Stimulated activated CD4-positive, alpha-beta T cell treated with anti-CD3 and anti-CD28 coated beads, Interleukin-2, amount 100 ng/mL, for 48 hours (primary cell): ENCODE measurements around the gene NTNG2.

Experiments used
- DNase-seq, 2 donors: peaks; one replicate each; pipeline ENCODE4 v3.0.0-alpha.2; 2020

The NTNG2 gene

GRCh38 chr9:132147331-132147730 is 14.5 kb upstream of the NTNG2 start:
- no peak for DNase-seq

DNA sequence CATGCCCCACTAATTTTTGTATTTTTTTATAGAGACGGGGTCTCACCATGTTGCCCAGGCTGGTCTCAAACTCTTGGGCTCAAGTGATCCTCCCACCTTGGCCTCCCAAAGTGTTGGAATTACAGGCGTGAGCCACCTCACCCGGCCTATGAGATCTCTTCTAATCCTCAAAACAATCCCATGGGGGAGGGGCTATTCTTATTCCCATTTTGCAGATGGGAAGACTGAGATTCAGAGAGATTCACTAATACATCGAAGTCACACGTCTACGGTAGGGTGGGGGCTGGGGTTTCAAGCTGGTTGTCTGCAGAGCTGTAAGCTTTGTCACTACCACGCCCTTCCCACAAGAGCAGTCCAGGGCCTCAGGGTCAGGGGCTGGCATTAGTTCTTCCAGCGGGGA is 14.0 kb upstream of the NTNG2 start:
- DNase-seq, result no peak

GRCh38 chr9:132150256-132150655 is 11.6 kb upstream of the NTNG2 start:
- no peak for DNase-seq

DNA sequence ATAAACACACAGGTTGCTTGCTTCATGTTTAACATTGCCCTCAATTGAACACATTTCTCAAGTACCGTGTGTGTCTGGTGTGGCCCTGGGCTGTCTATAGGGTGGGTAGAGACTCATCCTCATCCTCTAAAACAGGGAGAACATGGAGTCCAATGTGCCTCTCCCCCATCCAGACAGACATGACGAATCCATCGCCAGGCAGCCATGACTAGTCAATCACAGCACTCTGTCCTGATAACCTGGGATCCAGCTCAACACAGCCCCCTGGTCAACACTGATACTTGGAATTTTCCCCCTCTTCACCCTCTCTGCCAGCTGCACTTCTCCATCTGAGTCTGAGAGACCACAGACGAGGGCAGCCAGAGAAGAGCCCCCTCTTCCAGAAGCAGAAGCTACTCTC is 10.7 kb upstream of the NTNG2 start:
- DNase-seq, result no peak

- no peak for DNase-seq
Measured at GRCh38 chr9:132152231-132152630, 9.6 kb upstream of the NTNG2 start.

- no peak for DNase-seq
Measured at GRCh38 chr9:132154863-132155567, 6.8 kb upstream of the NTNG2 start.

GRCh38 chr9:132155568-132155895 is 6.3 kb upstream of the NTNG2 start:
- DNase-seq, result no peak

- no peak for DNase-seq
Measured at GRCh38 chr9:132156262-132156661, 5.6 kb upstream of the NTNG2 start.

DNA sequence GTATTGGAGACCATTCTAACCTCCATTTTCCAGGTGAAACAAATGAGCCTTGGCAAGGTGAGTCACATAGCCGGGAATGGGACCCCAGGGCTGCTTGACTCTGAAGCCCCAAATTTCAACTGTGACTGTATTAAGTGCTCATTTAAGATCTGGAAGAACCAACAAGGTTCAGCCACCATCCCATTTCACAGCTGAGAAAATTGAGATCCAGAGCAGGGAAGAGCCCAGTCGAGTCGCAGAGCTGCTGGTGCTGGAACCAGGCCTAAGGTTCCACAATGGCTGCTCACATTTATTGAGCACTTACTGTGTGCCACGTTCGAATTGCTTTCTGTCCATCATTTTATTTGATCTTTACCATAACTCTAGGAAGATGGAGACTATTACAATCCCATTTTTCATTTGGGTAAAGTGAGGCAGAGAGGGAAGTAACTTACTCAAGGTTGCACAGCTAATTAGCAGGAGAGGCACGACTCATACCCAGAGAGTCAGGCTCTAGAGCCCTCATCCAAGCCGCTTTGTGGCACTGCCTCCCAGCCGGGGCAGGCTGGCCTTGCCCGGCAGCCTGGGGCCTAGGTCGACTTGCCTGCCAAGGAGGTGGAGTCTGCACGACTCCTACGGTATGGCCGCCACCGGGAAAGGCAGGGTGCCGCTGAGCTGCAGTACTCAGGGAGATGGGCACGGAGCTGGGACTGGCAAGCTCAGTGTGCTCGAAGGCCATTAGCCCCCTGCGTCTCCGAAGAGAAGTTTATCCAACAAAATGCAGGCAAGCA is 4.3 kb upstream of the NTNG2 start:
- no peak for DNase-seq

- peak; percentile 32 to 42 for DNase-seq
Measured at GRCh38 chr9:132160802-132161742, 786 bp upstream of the NTNG2 start.

- no peak for DNase-seq
Measured at GRCh38 chr9:132162764-132163456, 1.1 kb downstream of the NTNG2 start.

GRCh38 chr9:132163457-132163875 is 1.6 kb downstream of the NTNG2 start:
- no peak for DNase-seq

- no peak for DNase-seq
Measured at GRCh38 chr9:132163876-132164603, 2.2 kb downstream of the NTNG2 start.

- no peak for DNase-seq
Measured at GRCh38 chr9:132164604-132165362, 2.9 kb downstream of the NTNG2 start.

- DNase-seq, result no peak
Measured at GRCh38 chr9:132166599-132166998, 4.7 kb downstream of the NTNG2 start.

DNA sequence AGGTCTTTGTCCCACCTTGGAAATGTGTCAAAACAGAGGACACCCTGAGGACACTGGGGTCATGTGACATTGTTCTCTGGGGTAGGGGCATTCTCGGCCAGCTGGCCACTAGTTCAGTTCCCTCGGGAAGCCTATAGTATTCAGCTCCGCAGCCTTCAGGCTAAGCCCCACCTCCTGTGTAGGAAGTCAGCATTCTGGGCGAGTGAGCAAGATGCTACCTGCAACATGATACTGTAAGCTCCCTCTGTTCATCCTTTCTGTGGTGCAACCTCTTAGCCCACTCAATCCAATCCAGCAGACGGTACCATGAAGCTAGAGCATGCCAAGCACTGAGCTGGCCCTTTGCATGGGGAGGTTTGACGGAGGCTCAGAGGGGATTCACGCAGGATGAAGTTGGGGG is 5.3 kb downstream of the NTNG2 start:
- DNase-seq, result no peak

DNA sequence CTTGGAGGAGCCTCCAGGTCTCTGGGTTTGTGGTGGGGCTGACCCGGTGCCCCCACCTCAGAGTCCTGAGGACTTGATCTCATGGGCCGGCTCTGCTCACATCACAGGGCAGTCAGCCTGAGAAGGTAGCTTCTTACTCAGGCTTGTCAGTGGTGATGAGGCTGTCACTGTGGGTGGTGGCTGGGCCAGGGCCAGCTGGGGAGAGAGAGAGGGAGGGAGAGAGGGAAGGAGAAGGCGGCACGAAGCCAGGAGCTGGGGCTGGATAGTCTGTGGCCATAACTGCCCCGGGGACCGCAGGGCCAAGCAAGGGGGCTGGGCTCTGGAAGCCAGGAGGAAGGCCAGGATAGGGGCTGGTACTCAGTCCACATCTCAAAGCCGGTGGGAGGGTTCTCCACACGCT is 6.5 kb downstream of the NTNG2 start:
- no peak for DNase-seq

DNA sequence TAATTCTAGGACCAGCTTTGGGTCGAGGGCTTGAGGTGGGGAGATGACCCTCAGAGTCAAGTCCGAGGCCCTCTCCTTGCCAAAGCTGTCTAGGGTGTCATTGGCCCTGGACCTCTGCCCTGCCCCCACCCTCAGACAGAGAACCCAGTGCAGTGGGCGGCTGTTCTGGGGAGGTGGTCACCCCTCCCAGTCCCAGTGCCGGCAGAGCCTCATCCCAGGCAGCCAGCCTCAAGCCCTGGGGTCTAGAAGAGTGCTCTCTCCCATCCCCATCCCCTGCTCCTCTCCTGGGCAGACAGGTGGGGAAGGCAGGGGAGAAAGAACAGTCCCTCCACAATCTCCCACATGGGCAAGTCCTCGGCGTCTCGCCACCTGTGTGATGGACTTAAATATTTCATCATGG is 7.0 kb downstream of the NTNG2 start:
- no peak for DNase-seq

GRCh38 chr9:132169672-132170392 is 8.0 kb downstream of the NTNG2 start:
- peak; percentile 50 to 69 for DNase-seq

GRCh38 chr9:132171702-132172101 is 9.8 kb downstream of the NTNG2 start:
- no peak for DNase-seq

- no peak for DNase-seq
Measured at GRCh38 chr9:132172185-132172584, 10.3 kb downstream of the NTNG2 start.
